Fibroblast of upper back skin (primary cell): ENCODE results near the gene PID1.

Experiments used
- DNase-seq: peaks from one replicate; pipeline ENCODE4 v3.0.0-alpha.2; 2013

Gene PID1, protein sequence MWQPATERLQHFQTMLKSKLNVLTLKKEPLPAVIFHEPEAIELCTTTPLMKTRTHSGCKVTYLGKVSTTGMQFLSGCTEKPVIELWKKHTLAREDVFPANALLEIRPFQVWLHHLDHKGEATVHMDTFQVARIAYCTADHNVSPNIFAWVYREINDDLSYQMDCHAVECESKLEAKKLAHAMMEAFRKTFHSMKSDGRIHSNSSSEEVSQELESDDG

DNA sequence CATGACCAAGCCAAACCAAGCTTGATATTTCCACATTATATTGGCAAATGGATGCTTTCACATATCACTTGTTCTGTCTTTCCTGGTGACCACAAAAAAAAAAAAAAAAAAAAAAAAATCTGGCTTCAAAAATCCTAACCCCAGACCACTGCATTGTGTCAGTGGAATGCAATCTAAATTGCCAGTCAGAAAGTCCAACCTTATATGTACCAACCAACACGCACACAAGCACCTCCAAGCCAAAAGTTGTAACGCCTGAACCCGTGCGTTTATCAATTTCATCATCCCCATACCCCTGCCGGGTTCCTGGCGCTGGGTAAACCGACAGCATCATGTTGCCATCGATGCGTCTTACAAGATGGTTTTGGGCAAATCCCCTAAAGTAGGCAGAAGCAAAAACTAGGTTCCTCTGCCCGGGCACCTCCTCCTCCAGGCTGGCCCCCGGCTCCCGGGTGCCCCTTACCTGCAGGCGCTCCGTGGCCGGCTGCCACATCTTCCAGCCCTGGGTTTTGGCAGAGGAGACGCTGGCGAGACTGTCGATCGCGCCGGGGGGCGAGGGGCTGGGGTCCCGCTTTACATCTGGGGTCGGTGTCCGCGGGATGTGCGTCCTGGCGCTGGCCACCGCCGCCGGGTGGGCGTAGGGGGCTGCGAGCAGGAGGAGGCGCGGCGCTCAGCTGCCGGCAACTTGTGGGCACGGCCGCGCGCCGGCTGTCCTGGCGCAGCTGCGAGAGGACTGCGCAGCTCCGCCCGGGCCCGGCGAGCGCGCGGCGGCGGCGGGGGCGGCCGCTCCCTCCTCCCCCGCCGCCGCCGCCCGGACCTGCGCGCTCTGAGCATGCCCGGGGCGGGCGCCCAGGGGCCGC lies at the start of gene PID1:
Gene PID1 (minus strand): TSS at position 737 of the 860 bp plus-strand sequence. CDS start 244 bp downstream, at position 493.
- peak; percentile 62 for DNase-seq

DNA sequence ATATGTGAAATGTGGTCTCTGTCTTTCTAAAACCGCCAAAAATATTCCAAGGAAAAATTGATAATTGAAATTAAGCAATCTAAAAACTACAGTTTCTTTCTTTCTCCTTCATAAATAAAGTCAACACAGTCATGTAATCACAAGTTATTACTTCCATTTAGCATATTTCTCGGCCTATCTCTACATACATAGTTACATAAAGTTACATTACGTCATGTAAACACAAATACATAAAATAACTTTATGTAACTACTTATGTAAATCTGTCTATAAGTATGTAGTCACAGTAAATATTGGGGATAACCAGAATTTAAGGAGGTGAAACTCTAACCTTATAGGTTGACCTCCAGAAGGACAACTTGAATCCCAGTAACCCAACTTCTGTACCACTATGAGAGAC lies 48.5 kb upstream of the PID1 start:
- no peak for DNase-seq

DNA sequence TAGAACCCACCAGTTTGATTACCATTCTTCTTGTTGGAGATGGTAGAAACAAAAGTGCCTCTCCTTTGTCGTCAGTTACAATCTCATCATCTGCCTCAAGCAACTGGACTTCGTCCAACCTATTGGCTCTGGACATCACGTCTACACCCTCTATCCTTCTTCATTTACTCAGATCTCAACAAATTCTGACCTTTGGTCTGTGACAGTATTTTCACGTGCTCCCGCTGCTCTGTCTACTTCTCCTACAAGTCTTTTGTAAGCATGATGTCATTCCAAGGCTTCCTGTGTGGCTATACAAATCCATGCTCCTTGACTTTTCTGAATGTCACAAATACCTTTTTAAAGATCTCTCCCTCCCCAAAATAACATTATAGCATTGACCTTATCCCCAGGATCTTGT lies 43.0 kb upstream of the PID1 start:
- no peak for DNase-seq

DNA sequence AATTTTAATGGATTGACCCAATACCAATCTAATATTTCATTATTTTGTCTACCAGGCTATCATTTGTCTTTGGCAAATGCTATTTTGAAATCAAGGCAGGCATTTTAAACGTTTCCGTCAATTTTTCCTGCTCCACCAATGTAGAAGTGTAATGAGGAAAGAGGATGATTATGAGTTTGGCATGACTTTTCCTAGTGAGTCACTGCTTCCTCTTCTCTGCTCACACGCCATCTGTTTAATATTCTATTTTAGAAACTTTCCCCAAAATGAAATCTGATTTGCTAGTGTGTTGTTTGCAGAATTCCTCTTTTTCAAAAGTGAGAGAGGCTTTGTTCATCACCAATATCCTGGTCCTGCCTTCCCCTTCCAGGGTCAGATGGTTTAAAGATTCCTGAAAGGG lies 42.5 kb upstream of the PID1 start:
- DNase-seq, result peak; percentile 49

DNA sequence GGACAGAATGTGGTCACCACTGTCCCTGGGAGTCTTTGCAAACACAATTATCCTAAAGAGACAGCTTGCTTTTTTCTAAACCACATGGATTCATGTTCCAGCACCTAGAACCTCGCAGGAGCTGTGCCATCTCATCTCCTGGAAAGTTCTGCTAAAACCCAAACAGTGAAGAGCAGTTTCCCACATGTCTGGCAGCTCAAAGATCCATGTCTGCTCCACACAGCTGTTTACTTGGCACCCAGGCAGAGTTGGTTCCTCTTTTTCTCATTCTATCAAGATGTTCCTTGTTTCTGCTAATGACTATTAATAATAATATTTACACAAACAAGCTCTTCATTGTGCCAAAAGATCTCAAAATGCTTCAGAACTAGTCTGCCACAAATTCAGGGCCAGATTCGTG lies 30.1 kb upstream of the PID1 start:
- DNase-seq, result no peak

DNA sequence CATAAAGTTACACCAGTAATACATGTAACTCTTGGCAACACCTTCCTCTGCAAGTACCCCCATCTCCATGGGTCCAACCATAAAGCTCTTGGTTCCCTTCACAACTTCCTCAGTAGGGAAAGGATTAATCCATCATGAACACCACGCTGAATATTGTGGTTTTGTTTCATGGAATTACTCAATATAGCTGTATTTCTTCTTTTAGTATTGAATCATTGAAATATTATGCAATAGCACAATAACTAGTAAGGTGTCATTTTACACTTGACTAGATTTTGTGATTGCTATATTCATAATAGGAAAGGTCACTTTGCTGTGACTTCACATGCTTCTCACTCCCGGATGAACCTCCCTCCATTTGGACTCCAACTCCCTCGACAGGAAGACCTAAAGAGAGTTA lies 29.7 kb upstream of the PID1 start:
- DNase-seq, result peak; percentile 25

DNA sequence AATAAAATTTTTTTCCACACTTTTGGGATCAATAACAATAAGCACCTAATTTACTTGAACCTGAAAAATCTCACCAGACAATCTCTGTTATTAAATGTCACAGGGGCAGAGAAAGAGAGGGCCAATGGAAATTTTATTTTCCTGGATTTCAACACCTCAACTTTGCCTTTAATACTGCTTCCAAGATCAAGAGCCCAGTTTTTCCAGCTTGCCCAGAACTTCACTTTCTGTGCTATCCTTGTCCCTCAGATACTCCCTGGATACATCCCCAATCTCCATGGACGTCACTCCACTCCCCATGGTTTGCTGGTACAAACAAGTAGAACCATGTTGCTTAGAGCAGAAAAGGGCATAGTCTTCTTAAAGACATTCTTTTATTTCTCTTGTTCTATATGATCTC lies 29.3 kb upstream of the PID1 start:
- no peak for DNase-seq

DNA sequence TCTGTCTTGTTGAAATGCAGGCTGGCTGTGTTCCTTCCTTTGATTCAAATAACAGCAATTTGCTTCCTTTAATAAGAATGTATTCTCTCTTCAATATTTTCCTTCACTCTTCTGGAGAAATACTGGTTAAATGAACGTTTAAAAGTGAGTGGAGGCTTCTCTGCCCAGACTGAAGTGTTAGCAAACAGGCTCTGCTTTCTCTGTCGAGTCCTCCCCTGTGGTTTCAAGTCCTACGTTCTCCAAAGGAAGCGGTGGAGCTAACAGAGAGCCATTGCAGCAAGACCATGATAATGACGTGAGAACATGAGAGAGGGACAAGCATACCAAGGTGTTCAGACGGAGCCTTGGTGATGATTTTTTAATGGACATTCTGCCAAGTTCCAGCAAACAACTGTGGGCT lies 26.2 kb upstream of the PID1 start:
- DNase-seq, result no peak

DNA sequence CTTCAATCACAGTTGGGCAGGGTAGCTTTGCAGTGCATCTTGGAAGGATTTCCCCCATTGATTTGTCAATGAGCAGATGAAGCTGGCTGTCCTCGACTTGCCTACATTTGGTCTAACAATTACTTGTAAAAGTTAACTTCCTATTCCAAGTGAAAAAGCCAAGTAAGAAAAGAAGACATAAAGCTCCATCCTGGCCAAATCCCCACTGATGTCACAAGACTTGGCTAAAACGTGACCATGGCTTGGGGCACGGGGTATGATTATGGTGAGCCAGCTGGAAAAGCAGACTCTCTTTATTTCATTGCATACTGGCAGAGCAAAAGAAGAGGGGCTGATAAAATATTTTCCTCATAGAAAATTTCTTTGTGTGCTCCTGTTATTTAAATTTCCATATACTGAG lies 25.4 kb upstream of the PID1 start:
- no peak for DNase-seq

DNA sequence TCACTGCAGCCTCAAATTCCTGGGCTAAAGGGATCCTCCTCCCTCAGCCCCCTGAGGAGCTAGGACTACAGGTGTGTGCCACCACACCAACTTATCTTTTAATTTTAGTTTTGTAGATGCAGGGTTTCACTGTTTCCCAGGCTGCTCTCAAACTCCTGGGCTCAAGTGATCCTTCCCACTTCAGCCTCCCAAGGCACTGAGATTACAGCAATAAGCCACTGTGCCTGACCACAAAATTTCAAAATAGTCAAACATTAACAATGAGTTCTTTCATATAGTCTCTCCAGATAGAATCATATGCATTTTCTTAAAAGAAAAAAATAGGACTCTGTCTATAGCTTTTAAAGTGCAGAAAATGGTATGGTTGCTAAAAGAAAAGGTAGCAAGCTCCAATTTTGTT lies 24.9 kb upstream of the PID1 start:
- peak; percentile 34 for DNase-seq

DNA sequence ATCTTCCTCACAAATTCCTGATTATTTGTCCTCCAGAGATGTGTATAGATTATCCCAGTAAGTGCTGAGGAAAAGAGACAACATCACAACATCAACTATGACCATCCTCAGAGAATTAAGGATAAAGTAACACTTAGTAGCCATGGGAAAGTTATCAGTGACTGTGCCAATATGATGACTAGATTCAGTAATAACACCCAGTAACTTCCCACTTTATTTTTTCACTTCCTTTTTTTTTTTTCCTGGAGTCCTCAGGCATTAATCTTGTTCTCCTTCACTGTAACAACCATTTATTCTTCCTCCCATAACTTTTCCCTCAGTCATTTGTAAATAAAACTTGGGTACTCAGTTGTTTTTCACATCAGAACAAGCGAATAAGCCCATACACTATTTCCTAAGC lies 16.7 kb upstream of the PID1 start:
- DNase-seq, result no peak

DNA sequence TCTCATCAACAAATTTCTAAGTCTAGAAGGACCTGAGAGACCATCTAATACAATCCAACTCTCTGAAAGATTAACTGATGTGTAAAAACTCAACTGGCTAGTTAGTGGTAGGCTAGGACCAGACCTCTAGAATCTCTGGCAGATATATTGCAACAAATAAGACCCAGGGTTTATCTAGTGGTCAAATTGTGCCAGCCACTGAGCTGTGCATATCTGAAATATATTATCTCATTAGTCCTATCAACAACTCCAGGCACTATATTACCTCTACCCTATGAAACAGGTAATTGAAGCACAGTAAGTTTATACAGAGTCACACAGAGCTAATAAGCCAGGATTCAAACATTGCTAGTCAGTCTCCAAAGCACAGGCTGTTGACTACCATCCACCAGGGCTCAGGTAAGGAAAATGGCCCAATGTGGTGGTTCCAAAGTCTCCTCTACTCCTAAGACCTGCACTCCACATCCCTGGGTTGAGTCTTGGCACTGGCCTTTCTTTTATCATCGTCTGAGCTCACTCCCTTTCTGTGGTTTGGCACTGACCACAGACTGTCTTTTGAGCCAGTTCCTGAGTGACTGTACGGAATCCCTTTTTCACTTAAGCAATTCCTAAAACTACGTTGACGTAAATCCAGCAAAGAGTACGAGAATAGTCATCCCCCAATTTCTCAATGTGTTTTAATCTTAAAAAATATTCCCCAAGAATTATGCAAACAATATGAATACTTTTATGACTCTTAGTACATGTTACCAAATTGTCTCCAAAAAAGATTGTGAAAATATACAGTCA lies 11.9 kb upstream of the PID1 start:
- DNase-seq, result peak; percentile 89

DNA sequence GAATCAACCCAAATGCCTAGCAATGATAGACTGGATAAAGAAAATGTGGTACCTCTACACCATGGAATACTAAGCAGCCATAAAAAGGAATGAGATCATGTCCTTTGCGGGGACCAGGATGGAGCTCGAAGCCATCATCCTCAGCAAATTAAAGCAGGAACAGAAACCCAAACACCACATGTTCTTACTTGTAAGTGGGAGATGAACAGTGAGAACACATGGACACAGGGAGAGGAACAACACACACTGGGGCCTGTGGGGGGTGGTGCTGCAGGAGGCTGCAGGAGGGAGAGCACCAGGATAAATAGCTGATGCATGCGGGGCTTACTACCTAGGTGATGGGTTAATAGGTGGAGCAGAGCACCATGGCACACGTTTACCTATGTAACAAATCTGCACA lies 8.4 kb upstream of the PID1 start:
- no peak for DNase-seq

DNA sequence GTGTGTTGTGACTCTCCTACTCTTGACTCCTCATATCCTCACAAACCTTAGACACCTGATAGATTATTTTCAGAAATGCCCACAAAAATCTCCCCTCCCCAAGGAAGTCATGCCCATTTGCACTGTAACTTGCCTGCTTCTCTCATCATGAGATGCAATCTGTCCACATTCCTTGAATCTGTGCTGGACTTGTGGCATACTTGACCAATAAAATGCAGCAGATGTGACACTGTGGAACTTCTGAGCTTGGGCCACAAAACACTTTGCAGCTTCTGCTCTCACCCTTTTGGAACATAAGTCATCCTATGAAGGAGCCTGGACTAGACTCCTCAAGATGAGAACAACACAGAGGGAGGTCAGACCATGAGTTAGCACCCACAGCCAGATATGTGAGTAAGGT lies 4.4 kb upstream of the PID1 start:
- DNase-seq, result no peak

DNA sequence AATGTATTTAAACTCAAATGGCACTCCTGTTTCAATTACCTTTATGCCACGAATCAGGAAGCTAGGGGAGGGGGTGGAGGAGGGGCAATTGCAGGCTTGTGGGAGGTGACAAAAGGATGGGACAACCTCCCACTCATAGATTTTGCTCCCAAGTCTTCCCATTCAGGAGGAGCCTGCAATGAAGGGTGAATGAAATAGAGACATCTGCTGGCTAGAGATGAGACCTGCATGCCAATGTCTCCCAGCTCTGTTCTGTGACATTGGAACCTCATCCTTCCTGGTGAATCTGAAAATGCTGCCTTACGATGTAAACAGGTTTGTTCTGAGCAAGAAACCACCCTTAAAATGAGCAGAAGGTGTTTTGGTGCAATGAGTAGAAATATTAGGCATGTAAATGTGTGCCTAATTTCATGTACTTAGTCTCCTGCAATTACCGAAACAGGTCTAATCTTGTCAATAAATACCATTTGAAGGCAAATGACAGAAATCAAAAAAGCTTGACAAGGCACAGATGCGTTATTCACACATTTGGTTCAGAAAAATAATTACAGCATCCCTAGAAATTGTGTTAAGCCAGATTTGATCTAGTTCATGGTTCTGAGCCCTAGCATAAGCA lies 2.7 kb upstream of the PID1 start:
- DNase-seq, result peak; percentile 84

DNA sequence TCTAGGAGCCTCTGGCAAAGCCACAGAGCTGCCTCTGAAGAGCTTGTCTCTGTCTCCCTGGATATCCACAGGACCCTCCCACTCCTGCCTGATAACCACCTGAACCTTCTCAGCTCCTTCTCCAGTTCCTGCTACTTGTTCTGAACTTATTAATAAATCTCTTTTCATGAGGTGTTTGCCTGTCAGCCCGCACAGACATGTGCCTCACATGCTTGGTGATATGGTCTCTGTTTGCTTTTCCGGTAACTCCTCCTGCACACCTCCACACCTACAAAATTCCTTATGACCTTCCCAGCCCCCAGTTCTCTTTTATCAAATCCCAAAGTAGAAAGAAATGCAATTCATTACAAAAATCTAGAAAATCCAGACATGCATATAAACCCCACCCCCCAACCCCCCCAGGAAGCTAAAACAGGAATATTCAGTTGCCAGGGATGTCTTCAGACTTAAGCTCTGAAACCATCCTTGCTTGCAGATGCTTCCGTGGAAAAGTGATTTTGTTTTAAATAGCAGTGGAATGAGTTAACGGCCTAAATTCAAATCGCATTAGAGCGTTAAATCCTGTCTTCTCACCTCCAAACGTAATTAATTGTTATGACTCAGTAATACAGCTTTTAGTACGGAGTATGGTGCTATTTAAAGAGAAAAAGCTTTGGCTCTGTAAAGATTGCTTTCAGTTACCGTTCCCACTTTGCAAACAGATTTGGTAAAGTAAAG lies 2.1 kb upstream of the PID1 start:
- DNase-seq, result no peak

DNA sequence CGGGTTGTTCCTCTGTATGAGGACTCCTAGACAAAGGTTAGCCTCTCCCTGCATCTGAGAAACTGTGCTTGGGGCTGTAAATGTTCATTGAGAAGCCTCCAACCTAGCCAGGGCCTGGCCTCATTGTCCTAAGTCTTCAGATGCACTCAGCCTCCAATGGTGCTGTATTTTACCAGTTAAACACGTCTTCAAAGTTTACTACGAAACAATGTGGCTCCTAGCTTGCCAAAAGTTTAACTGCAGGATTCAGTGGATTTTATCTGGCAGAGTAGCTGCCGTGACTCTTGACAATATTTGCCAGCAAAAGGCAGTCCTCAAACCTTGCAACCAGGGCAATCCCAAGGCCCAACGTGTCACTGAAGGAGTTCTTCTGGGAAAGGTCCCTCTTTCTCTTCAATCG lies 1.1 kb downstream of the PID1 start:
- DNase-seq, result no peak

DNA sequence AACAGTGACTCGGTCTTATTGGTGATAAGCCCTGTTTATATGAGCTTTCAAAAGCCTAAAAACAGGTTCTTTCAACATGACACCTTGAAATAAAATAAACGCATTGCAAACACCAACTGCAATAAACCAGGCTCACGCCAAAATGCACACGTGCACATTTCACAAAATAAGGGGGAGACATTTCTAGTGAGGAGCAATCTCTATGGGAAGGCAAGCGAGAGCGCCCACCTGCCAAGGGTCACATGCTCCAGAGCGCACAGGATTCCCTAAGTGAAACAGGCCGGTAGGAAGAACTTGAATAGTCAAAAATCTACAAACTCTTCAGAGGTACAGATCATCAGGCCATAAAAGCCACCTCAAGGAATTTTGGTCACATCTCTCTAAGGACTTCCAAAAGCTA lies 1.9 kb downstream of the PID1 start:
- no peak for DNase-seq

DNA sequence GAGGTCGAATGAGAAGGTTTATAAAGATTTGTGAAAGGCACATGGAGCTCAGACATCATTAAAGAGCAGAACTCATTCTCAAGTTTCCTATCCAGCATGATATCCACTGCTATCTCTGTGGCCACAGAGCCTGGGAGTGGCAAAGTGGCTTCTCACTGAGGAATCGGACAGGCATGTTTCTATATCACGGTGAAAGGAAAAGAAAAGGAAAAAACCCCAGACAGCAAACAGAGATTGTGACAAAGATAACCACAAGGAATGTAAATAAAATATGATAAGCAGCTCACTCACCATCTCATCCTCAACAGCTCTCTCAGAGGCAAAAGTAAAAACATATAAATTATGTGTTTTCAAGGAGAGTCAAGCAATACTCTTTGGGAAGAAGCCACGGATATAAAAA lies 2.5 kb downstream of the PID1 start:
- peak; percentile 32 for DNase-seq

DNA sequence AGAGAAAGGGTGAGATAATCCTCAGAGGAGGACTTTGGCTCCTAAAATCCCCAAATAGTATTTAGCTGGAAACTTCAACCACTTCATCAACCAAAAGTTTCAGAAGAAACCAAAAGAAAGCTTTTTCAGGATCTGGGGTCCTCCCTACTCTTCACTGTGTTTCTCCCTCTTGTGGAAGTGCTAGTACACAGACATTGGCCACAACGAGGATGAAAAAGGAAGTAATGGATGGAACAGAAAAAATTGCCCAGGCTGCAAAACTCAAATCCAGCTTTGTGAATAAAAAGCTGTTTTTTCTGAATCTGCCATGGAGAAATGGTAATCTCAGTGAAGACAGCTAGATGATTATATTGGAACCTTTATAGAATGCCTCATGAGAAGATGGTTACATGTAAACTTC lies 4.0 kb downstream of the PID1 start:
- DNase-seq, result no peak

DNA sequence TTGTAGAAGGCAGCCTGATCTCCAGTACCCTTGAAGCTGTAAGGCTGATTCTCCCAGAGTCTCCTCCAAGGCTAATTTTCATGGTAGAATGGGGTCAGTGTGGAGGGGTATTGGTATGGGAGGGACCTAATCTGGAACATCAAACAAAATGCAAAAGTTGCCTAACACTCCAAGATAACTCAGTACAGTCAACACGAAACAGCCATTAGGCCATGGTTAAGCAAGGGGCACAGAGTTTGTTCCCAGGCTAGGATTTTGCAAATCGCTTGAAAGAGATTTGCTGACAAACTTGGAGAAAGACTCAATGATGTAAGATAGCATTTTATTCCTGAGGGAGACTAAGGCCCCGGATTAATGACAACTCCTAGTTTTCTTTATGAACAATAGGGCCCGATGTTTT lies 5.4 kb downstream of the PID1 start:
- no peak for DNase-seq

DNA sequence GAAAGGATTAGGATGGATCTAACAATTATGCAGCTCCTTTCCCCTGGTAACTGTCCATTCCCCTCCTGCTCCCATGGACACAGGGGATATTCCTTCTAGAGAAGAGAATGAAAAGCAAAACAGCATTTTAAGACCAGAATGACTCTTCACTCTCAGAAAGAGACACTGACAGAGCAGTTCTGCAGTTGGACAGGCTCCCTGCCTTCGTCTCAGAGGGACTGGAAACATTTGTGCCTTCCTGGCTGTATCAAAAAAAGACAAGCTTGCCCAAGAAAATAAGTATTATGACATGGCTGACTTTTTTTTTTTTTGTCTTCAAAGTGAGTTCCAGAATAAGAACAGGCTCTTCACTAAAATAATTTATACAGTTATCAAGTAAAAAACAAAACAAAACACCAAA lies 9.5 kb downstream of the PID1 start:
- no peak for DNase-seq

DNA sequence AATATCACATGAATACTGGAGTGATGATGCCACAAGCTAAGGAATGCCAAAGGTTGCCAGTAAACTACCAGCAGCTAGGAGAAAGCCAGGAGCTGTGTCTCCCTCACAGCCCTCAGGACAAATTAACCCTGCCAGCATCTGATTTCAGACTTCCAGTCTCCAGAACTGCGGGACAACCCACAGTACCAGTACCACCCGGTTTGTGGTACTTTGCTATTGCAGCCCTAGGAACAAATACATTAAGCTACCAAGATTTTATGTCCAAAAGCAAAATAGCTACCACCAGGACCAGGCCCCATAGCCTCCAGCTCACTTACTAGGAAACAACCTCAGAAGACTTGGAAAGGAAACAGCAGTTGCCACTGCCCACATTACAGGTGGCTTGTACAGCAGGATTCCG lies 10.0 kb downstream of the PID1 start:
- DNase-seq, result no peak
